IPS DF 19.7 (cell line): ENCODE data around the gene TEX9.
"Not testable (repeated sequence)": the region's sequence is repeated elsewhere in the genome, so short reads cannot be mapped to it uniquely, and the experiment has no call there.

ENCODE experiments used
- DNase-seq: peaks from one replicate; pipeline ENCODE4 v3.0.0-alpha.2; 2013; ENCODE audit warnings: low read depth, low spot score

Gene TEX9

DNA sequence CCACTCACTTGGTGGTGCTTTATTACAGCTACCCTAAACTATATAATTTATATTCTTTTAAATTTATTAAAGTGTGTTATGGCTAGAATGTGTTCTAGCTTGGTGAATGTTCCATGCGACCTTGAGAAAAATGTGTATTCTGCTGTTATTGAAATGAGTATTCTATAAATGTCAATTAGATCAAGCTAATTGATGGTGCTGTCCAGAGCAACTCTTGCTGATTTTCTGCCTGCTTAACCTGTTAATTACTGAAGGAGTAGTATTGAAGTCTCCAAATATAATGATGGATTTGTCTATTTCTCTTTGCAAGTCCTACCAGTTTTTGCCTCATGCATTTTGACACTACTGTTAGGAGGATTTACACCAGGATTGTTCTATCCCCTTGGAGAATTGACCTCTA is 3.2 kb upstream of the TEX9 start:
- DNase-seq: no peak

DNA sequence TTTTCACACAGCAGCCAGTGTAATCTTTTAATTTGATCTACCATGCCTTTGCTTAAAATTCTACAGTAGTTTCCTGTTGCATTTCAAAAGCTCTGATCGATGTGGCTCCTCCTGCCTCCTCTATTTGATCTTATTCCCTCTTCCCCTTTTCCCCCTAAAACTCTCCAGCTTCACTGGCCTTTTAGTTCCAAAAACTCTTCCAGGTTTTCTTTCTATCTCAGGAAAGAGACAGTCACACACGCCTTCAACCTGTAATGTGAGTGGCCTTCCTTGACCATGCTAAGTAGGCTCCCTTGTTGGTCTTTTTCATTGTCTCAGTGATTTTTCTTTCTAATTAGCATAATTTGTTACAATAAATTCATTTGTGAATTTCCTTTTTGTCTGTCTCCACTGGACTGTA is 985 bp downstream of the TEX9 start:
- no peak for DNase-seq

DNA sequence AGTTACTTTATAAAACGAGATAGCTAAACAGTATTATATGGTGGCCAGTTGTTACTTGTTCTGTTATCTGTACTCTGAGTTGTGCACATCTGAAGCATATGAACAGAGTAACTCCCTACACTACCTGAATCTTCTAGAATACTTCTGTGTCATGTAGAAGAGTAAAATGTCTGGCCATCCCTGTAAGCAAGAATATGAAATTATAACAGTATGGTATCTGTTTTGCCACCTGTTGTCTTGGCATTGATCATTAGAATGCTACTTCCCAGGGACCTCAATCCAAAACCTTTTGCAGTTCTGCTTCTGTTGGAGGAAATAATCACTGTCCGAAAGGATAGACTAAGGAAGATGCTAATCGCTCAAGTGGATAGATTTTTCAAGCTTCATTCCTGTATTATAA is 1.9 kb downstream of the TEX9 start:
- no peak for DNase-seq

DNA sequence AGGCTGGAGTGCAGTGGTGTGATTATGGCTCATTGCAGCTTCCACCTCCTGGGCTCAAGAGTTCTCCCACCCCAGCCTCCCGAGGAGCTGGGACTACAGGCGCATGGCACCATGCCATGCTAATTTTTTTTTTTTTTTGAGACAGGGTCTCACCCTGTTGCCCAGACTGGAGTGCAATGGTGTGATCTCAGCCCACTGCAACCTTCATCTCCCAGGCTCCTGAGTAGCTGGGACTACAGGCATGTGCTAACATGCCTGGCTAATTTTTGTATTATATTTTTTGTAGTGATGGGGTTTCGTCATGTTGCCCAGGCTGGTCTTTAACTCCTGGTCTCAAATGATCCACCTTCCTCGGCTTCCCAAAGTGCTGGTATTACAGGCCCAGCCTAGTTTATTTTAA is 4.0 kb downstream of the TEX9 start:
- DNase-seq: no peak

DNA sequence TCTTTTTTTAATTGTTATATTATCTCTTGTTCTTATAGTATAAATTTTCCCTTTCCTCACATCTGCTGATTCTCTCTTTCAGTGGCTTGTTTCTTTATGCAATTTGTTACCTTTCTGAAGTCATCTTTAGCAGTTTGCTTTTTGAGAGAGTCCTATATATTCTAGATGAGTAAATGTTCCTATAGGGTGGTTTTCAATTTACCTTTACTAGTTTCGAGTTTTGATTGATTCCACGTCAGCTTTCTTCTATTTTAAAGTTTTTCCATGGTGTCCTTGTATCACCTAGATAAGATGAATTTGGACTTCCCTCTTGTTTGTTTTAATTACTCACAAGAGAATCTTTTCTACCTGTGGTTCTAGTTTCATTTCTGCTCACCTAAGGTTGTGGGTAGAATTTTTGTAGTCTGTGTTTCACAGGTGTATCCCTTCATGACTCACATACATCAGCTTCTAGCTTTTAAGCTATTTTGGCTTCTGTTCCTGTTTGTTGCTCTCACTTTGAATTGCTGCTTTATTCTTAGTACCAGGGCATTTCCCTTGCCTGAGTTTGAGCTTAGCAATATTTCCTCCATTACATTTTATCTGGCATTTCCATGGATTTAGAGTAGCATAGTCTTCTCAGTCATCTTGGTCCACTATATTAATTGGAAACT is 6.4 kb downstream of the TEX9 start:
- DNase-seq: no peak

DNA sequence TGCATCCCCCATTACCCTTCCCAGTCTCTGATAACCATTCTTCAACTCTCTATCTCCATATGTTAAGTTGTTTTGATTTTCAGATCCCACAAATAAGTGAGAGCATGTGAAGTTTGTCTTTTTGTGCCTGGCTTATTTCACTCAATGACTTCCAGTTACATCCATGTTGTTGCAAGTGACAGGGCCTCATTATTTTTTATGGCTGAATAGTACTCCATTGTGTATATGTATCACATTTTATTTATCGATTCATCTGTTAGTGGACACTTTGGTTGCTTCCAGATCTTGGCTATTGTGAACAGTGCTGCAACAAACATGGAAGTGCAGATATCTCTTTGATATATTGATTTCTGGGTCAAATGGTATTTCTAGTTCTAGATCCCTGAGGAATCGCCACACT is 9.5 kb downstream of the TEX9 start:
- not testable (repeated sequence) for DNase-seq

DNA sequence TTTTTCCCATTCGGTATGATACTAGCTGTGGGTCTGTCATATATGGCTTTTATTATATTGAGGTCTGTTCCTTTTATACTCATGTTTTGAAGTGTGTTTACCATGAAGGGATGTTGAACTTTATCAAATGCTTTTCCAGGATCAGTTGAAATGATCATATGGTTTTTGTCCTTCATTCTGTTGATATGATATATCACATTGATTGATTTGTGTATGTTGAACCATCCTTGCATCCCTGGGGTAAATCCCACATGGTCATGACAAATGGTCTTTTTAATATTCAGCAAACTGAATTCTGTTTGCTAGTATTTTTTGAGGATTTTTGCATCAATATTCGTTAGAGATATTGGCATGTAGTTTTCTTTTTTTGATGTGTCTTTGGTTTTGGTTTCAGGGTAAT is 12.6 kb downstream of the TEX9 start:
- not testable (repeated sequence) for DNase-seq

DNA sequence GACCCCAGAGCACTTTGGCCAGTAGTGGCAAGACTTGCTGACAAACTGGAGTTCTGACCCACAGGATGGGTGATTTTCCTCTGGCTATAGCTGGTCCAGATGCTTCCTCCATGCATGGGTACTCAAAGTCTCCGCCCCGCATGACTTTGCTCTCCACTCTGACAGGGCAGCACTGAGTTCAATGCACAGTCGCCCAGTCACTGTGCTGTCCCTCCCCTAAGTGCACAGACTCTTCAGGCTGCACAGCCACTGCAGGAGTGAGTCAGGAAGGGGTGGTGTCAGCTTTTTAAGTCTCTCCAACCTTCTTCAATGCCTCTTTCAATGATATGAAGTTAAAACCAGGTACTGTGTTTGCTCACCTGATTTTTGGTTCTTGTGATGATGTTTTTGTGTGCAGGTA is 17.8 kb downstream of the TEX9 start:
- DNase-seq: no peak

DNA sequence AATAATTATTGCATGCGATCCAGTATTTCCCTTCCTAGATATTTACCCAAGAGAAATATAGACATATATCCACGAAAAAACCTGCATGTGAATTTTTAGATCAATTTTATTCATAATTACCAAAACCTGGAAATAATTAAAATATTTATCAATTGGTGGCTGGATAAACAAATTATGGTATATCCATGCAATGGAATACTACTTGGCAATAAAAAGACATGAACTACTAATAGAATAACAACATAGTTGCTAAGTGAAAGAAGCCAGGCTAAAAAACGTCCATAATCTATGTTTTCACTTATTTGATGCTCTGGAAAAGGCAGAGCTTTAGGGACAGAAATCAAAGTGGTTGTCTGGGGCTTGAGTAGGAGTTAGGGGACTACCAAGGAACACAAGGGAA is 20.7 kb downstream of the TEX9 start:
- DNase-seq: no peak

DNA sequence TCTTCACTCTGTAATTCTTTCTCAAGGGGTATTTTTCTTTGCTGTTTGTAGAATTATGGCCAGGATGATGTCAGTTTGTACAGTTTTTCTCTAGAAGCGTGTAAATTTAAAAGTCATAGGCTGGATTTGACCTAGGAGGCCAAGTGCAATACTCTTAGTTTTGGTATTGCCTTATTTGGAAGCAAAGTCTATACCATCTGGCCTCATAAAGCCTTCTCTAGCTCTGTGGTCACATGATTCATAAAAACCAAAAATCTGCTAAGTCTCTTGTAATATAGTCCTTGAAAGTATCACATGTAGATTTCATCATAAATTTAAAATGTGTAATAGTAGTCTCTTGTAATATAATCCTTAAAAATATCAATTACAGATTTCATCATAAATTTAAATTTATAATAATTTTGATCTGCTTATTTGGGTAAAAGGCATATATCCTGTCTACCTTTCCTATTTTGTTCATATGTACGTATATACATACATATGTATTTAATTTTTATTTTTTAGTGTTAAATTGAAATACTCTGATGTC is 25.6 kb downstream of the TEX9 start:
- DNase-seq: no peak

DNA sequence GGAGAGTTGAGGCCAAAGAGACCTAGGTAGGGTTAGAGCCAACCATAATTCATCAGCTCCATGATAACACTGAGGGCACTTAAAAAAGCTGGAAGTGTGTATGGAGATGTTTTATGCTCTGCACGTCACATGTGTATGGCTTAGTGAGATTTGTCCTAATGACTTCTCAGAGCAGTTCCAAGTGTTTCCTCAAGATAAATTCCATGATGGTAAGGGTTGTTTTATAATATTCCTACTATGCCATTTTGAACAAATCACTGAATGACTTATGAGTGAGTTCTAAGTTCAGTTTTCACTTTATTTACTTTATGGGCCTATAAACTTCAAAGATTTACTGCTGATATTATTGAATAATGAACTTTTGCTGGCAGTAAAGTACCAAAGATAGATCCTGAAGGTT is 28.1 kb downstream of the TEX9 start:
- no peak for DNase-seq

DNA sequence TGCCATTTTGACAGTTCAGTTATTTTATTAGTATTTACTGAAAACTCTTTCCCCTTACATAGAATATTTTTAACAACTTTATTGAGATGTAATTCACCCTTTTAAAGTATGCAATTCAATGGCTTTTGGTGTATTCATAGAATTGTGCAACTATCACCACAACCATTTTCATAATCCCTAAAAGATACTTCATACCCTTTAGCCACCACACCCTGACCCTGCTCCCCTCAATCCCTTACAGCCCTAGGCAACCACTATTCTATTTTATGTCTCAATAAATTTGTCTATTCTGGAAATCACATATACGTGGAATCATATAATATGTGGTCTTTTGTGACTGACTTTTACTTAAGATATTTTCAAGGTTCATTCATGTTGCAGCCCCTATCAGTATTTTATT is 29.7 kb downstream of the TEX9 start:
- no peak for DNase-seq

DNA sequence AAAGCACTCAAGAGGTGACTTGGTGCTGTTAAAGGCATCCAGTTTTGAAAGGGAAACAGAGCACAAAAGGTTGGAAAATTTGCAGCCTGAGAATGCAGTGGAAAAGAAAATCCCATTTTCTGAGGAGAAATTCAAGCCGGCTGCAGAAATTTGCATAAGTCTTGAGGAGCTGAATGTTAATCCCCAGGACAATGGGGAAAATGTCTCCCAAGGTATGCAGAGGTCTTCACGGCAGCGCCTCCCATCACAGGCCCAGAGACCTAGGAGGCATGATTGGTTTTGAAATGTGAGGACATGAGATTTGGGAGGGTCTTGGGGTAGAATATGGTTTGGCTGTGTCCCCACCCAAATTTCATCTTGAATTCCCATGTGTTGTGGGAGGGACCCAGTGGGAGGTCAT is 32.1 kb downstream of the TEX9 start:
- not testable (repeated sequence) for DNase-seq

DNA sequence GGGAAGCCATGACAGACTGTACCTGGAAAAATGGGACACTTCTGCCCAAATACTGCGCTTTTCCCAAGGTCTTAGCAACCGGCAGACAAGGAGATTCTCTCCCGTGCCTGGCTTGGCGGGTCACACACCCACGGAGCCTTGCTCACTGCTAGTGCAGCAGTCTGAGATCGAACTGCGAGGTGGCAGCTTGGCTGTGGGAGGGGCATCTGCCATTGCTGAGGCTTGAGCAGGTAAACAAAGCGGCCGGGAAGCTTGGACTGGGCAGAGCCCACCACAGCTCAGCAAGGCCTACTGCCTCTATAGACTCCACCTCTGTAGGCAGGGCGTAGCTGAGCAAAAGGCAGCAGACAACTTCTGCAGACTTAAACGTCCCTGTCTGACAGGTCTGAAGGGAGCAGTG is 34.0 kb downstream of the TEX9 start:
- not testable (repeated sequence) for DNase-seq

DNA sequence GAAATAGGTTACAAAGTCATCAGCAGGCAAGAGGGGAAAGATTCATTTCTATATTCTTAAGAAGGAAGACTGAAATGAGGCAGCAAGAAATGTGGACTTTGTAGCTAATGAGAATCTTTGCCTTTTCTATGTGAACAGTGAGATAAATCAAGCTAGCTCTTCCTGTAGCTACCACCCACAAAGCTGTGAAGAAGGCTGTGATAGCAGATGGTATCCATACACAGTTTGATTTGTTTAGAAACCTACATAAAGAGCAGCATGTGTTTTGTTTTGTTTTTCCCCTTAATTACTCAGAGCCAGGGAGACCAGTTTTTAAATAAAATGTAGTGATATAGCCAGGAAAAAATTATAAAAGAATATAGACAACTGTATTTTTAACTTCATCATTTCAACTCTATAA is 45.5 kb downstream of the TEX9 start:
- DNase-seq: no peak

DNA sequence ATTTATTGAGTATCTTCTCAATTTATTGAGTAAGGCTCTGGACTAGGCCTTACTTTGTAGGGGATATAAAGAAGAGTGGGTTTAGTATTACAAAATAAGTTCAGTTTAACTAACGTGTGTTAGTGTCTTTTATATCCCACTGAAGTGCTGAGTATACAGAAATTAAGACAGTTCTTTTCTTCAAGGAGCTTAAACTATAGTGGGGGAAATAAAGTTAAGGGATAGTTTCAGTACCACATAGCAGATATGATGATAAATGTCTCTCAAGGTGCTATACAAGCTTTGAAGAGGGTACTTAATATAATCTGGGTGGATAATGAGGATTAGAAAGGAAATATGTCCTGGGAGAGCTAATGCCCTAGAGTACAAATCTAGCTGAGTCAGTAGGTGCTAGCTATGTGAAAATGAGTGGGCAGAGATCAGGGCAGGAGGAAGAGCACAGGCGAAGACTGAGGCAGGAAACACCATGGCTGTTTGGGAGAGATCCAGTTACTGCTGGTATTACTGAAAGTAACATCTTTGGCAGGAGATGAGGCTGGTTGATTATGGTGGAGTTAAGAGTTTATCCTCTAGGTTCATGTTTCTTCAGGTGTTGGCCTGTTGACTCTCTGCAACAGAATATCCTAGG is 46.0 kb downstream of the TEX9 start:
- DNase-seq: no peak

DNA sequence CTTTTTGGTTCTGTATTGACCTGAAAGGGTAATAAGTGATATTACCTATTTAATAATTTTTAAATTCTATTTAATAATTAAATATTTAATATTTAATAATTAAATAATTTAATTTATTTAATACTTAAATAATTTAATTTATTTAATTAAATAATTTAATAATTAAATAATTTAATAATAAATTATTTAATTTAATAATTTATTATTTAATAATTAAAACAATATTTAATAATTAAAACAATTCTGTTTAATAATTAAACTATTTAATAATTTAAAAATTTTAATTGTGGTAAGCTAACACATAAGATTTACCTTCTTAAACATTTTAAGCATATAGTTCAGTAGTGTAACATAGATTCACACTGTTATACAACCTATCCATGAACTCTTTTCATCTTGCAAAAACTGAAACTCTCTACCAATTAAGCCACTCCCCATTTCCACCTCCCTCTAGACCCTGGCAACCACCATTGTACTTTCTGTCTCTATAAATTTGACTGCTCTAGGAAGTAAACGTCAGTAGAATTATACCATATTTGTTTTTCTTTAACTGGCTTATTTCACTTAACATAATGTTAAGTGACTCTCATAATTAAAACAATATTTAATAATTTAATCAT is 48.0 kb downstream of the TEX9 start:
- DNase-seq: not testable (repeated sequence)

DNA sequence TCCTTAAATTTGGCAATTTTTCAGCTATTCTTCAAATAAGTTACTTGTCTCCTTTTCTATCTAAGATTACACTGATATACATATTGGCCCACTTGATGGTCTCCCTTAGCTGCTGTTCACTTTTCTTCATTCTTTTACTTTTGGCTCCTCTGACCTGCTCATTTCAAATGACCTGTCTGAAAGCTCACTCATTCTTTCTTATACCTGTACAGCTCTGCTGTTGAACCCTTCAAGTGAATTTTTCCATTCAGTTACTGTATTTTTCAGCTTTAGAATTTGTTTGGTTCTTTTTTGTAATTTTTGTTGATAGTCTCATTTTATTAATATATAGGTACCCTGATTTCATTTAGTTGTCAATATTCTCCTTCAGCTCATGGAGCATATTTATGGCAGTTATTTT is 60.0 kb downstream of the TEX9 start:
- no peak for DNase-seq

DNA sequence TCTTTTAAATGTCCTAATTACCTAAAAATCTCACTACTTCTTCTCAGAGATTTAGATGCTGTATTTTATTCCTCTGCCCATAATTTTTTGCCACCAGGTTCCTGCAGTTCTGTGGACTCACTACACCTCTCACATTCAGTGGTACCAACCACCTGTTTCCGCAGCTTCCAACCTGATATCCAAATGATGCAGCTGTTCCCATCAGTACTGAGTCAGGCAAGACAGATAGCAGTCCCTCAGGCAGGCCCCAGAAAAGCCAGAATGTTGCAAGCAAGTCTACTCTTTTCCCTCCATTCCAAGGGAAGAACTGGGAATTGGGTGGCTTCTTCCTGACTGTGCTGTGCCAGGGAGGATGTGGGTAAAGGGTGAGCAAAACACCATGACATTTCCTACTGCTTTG is 60.8 kb downstream of the TEX9 start:
- no peak for DNase-seq

DNA sequence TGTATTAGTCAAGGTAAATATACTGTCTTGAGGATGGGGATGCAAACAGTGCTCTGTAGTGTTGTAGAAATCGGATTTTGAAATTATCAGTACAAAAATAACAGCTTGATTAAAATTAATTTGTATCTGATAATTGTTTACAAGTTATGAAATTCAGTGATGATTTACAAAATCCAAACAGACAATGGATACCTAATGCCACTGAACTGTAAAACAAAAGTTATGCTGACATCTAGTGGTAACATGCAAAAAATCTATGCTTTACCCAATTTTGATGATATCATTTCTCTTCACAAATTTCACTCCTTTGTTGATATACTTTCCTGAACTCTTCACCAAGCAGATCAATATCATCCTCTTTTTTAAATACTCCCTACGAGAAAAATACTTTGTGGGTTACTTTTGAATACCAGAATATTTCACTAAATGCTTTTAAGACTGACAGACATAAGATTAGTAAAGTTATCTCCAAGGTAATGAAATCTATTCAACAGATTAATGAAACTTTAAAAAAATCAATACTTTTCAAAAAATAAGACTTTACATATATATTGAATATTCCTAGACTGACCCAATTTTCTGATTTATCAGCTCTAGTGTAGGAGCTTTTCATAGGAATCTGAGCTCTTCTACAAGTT is 63.7 kb downstream of the TEX9 start:
- DNase-seq: no peak

DNA sequence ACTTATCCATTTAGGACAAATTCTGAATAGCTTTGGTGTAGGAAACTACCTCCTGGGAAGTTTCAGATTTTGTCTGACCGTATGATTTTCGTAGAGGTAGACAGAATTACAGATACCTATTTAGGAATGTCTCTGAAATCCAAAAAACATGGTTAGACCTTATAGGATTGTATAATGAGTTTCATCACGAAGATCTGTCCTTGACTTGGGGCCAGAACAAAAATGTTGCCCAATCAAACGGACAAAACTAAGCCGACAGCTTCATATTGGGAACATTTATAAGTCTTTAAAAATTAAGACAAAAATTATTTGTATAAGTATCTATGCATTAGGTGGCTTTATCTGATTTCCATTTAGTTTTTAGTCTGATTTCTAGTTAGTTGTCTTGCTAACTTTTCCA is 67.1 kb downstream of the TEX9 start:
- no peak for DNase-seq

DNA sequence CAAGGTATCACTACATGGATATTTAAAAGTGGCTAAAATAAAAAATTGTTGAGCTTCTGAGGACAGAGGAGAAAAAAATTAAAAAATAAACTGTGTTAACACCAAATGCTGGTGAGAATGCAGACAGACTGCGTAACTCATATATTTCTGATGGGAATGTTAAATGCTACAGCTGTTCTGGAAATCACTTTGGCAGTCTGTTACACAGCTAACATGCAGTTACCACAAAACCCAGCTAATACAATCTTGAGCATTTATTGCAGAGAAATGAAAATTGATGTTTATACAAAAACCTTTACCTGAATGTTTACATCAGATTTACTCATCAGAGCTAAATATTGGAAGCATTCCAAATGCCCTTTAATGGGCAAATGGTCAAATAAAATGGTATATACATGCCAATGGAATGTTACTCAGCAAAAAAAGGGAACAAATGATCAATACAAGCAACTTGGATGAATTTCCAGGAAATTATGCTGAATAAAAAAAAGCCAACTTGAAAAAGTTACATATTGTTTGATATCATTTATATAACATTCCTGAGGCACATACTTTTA is 75.1 kb downstream of the TEX9 start:
- DNase-seq: no peak
